NK-92 treated with Interleukin-12 subunit alpha and Interleukin-12 subunit beta, amount 100 ng/mL, for 24 hours (cell line): ENCODE data around the gene CCDC142.
"Not testable (repeated sequence)": the region's sequence is repeated elsewhere in the genome, so short reads cannot be mapped to it uniquely, and the experiment has no call there.

Experiments
- DNase-seq: peaks from one replicate; lab custom pipeline; 2025; lab: John Stamatoyannopoulos, UW

The CCDC142 gene

GRCh38 chr2:74471332-74472065 is 11.3 kb downstream of the CCDC142 start:
- no peak for DNase-seq

- not testable (repeated sequence) for DNase-seq
These were observed 12.1 kb downstream of the CCDC142 start for GRCh38 chr2:74470742-74471141.

DNA sequence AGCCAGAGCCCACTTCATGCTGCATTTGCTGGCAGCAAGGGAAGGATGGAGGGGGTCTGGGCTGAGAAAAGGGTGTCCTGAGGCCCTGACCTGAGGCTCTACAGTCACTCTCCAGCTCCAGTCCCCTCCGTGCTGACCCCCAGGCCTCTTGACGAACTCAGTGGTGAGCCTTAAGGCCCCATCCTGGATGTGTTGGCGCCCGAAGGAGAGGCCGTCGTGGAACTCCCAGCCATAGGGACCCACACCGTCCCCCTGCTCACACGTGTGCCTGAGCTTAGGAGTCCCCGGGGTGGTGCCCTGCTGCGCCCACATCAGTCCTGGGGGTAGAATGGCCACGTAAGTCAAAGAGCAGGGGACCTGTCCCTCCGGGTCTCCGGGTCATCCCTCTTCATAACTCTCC is 18.4 kb downstream of the CCDC142 start:
- no peak for DNase-seq

DNA sequence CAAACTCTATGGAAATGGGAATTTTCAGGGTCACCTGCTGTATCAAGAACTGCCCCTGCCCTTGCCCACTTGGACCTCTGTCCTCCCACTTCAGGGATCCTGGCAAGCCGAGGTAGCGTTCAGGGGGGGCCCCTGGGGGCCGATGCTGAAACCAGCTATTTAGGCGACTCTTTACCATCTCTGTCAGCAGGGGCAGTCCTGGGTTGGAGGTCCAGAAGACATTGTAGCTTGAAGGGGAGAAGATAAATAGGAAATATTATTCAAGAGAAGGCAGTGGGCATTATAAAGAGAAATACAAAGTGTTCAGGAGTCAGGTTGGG is 20.1 kb downstream of the CCDC142 start:
- DNase-seq = no peak

DNA sequence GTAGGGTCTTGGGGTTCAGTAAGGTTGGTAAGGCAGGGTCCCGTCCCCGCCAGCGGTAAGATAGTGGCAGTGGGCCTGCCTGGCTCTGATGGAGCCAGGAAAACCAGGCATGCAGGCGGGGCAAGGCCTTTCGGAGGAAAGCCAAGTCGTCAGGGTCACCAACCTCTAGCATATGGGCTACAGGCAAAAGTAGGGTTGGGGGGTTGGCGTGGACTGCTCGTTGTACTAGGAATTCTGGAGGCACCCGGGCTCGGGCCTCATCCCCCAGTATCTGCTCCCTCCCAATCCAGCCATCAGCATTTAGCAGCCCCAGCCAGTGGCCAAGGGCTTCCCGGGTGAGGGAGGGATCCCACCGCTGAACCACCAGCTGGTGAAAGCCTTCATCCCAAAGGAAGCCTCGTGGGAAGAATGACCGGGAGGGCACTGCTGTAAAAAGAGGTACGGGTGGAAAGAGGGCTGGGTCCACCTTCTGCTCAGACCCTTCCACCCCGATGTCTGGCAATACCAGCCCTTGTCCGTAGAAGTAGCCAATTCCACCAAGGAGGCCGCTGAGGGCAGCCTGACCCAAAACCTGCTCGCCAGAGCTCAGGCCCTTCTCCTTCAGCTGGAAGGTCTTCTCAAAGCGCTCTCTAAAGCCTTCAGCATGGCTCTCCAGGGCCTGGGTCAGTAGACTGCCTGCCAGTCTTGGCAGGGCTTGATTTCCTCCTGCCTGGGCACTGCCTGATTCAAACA is 20.6 kb downstream of the CCDC142 start:
- DNase-seq = no peak

DNA sequence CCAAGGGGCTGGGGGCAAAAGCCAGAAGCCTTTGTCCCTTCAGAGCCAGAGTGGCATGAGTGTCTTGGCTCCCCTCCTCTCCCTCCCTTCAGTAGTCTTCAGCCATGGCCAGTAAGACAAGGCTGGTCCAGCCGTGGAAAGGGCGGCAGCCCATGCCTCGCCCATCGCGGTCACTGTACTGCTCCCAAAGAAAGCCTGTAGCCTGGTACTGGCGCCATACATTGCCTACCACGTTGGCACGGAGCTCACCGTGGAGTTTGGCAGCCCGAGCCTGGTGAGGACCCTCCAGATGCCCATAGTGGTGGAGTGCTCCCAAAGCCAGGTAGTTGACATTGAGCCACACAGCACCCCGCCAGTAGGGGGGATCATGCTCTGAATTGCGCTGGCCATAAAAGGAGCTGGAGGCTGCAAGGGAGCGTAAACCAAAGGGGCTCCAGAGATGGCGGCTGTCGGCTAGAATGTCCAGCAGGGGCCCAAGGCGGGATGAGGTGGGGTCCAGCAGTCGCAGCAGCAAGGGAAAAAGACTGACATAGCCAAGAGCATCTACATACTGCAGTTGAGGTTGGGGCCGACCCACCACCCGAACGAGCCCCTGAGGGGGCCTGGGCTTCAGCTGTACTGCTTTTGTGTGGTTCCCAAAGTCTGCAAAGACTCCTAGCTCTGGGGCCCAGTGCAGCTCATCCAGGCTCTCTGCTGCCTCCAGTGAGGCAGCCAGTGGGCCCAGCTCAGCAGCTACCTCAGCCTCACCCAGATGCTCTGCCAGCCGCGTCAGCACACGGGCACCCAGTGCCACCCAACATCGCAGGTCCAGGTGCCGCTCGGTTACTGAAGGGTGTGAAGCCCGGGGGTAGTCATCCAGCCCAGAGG is 21.4 kb downstream of the CCDC142 start:
- no peak for DNase-seq

DNA sequence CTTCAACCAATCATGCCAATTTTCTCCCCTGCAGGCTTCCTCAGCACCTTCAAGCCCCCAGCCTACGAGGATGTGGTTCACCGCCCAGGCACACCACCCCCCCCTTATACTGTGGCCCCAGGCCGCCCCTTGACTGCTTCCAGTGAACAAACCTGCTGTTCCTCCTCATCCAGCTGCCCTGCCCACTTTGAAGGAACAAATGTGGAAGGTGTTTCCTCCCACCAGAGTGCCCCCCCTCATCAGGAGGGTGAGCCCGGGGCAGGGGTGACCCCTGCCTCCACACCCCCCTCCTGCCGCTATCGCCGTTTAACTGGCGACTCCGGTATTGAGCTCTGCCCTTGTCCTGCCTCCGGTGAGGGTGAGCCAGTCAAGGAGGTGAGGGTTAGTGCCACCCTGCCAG is 22.6 kb downstream of the CCDC142 start:
- not testable (repeated sequence) for DNase-seq

DNA sequence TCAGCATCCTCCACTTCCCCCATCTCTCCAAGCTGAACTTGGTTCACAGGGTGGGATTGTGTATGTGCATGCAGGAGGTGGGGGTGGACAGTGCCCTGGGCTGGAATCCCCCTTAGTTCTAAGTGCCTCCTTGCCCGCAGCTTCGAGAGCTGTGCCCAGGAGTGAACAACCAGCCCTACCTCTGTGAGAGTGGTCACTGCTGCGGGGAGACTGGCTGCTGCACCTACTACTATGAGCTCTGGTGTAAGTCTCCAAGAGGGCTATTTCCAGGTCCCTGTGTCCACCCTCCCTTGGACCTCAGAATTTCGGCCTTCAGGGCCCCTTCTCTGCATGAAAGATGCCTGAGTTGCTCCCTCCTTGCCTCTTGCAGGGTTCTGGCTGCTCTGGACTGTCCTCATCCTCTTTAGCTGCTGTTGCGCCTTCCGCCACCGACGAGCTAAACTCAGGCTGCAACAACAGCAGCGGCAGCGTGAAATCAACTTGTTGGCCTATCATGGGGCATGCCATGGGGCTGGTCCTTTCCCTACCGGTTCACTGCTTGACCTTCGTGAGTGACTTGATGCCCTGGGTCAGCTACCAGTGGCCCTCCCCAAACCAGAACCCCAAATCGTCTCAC is 23.2 kb downstream of the CCDC142 start:
- not testable (repeated sequence) for DNase-seq

- DNase-seq = no peak
These were observed 23.8 kb downstream of the CCDC142 start for GRCh38 chr2:74458938-74459363.

- peak; percentile 99 for DNase-seq
These were observed 24.5 kb downstream of the CCDC142 start, which contains the start of gene WBP1 for GRCh38 chr2:74458132-74458937. Gene WBP1, plus strand, starts transcription at chr2:74458438. Its CDS starts 165 bp downstream, at chr2:74458603.

DNA sequence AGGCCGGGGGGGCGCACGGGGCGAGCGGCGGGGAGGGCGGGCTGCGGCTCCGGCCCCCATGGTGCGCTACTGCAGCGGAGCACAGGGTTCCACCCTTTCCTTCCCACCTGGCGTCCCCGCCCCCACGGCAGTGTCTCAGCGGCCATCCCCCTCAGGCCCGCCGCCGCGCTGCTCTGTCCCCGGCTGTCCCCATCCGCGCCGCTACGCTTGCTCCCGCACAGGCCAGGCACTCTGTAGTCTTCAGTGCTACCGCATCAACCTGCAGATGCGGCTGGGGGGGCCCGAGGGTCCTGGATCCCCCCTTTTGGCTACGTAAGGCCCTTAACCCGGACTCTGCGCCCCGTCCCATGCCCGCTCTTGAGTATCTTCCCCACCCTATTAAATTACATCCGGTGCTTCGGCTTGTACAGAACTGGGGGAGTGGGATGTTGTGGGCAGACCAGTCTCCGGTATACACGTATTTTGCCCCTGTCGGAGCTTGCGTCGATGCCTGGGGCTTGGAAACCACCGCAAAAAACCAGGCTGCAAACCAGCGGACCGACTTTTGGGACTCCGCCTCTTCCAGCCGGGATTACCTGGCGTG is 25.2 kb downstream of the CCDC142 start:
- peak; percentile 87 for DNase-seq

DNA sequence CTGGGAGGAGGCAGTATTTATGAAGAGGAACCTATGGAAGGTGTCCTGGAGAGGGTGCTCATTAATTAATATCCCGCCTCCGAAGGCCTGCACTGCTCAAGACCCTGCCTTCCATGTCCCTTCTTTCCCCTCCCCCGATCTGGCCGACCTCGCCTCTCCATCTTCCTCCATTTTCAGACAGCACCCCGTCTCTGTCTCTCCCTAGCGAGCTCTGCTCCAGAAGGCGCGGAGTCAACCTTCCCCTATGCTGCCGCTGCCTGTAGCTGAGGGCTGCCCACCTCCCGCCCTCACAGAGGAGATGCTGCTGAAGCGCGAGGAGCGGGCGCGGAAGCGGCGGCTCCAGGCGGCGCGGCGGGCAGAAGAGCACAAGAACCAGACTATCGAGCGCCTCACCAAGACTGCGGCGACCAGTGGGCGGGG is 25.7 kb downstream of the CCDC142 start:
- no peak for DNase-seq

GRCh38 chr2:74454654-74455511 is 27.9 kb downstream of the CCDC142 start, which contains the start of gene INO80B:
Gene INO80B, plus strand, starts transcription at chr2:74455087. Its CDS starts 30 bp downstream, at chr2:74455117.
- DNase-seq = peak; percentile 95

DNA sequence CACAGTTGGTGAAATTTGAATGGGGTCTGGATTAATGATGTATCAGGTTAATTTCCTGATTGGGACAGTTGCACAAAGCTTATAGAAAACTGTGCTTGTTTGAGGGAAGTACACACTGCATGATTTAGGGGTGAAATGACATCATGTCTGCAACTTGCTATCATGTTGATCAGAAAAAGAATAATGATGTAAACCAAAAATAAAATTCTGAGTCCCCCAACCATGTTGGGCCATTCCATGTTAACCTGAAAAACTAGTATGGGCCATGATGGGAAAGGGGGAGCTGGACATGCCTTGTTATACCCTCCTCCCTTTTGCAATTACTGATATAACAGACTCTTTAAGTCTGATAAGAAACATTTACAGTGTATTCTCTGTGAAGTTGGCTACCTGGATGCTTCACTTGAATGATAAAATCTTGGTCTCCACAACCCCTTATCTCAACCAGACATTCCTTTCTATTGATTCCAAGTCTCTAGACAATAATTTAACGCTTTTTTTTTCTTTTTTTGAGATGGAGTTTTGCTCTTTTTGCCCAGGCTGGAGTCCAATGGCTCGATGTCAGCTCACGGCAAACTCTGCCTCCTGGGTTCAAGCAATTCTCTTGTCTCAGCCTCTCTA is 32.1 kb downstream of the CCDC142 start:
- DNase-seq = no peak

DNA sequence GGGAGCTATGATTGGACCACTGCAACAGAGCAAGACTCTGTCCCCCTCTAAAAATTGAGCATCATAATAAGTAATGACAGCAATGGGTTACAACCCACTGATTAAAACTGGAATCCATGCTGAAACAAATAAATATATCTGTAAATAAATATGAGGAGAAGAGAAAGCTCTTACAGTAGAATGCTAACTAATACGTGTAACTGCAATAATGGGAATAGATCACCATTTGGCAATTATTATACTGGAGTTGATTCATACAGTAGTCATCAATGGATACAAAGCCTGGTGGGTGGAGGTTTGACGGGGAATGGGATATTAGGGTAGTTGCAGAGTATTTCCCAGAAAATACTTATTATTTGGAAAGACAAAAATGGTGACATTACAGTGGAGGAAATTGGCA is 34.0 kb downstream of the CCDC142 start:
- DNase-seq = no peak

DNA sequence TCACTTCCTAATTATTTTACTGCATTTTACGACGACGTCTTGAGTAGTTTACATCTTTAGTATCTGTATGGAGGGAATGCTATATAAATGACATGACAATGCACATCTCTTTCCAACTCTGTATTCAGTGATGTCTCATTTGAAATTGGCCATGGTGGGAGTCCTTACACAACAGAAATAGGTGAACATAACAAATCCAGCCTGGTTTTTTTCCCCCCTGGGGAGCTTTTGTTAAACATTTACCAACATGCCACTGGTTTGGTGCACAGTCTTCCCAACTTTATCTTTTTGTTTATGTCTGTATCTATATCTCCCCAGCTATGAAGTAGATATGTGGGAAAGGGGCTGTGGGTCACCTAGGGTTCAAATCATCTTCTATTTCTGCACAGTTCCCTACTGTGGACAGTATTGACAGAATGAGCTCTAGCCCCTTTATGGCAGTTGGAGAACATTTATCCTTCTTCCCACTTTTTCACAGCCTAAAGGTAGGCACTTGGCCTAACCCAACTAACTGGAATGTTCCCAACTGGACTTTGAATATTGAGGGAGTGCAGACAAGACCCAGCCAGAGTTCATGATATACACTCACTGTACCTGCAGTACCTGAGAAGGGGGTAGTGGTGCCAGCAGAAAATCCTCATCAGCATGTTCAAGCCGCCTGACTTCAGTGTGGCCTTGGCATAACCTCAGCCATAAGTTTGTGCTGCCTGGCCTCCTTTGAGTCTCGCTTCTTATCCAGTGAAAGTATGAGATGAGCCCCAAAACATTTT is 35.4 kb downstream of the CCDC142 start:
- DNase-seq = no peak

GRCh38 chr2:74444498-74445318 is 38.1 kb downstream of the CCDC142 start:
- DNase-seq = no peak
